ENCODE data around the gene TMEM132D.

DNA sequence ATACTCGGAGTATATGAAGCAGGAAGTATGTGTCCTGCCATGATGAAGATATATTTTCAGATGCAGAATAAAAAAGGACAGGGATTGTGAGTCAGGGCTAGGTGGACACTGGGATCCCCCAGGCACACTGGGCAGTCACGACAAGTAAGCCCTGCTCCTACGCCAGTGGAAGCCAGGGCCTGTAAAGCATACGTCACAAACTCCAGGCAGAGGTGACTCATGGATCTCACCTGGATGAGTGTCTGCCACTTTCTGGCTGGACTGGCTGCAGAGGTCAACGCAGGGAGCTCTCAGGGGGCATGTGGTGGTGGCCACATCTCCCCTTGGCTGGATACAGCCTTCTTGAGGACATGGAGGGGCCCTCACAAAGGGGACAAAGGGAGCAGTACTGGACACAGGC lies 788.3 kb downstream of the TMEM132D start:
- TF ChIP-seq, protein P1, sequence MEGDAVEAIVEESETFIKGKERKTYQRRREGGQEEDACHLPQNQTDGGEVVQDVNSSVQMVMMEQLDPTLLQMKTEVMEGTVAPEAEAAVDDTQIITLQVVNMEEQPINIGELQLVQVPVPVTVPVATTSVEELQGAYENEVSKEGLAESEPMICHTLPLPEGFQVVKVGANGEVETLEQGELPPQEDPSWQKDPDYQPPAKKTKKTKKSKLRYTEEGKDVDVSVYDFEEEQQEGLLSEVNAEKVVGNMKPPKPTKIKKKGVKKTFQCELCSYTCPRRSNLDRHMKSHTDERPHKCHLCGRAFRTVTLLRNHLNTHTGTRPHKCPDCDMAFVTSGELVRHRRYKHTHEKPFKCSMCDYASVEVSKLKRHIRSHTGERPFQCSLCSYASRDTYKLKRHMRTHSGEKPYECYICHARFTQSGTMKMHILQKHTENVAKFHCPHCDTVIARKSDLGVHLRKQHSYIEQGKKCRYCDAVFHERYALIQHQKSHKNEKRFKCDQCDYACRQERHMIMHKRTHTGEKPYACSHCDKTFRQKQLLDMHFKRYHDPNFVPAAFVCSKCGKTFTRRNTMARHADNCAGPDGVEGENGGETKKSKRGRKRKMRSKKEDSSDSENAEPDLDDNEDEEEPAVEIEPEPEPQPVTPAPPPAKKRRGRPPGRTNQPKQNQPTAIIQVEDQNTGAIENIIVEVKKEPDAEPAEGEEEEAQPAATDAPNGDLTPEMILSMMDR (IDR thresholded peaks at IDR 0.05; ENCODE audit: low read length): no peak
- TF ChIP-seq EZH2 (IDR thresholded peaks at IDR 0.05; ENCODE audit: borderline replicate concordance, low read length): no peak
